Activated CD8-positive, alpha-beta memory T cell treated with anti-CD3 and anti-CD28 coated beads, Interleukin-2, amount 50 U/mL, for 1 hour (primary cell): ENCODE measurements around the gene MYL3.
A peak's percentile ranks its signal among the peaks of the same experiment; 100 is the strongest.

ENCODE experiments used
- DNase-seq: peaks from one replicate; pipeline ENCODE4 v3.0.0-alpha.2; 2020; ENCODE audit errors: extremely low read depth

Gene MYL3

DNA sequence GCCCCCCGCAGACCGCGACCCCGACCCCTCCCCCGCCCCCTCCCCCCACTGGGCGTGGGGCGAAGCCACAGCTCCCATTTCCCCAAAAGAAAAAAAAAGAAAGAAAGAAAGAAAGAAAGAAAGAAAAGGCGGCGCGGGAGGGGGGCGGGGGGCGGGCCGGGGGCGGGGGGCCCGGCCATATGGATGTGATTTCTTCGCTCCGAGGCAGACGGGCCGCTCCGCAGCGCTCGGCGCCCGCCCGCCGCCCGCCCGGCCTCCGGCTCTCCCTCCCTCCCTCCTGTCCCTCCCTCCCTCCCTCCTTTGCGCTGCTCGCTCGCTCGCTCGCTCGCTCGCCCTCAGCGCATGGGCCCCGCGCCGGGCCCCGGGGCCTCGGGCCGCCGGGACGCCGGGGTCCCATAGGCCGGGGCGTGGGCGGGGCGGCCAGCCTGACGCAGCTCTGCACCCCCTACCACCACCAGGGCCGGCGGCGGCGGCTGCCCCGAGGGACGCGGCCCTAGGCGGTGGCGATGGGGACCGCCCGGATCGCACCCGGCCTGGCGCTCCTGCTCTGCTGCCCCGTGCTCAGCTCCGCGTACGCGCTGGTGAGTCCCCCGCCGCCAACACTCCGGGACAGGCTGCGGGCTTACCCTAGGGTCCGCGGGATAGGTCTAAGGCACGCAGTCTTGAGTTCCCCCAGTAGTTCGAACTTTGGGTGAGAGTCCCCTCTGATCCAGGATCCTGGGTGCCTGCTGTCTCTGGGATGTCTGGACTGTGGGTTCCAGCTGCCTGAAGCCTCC lies 20.0 kb upstream of the MYL3 start:
- no peak for DNase-seq

DNA sequence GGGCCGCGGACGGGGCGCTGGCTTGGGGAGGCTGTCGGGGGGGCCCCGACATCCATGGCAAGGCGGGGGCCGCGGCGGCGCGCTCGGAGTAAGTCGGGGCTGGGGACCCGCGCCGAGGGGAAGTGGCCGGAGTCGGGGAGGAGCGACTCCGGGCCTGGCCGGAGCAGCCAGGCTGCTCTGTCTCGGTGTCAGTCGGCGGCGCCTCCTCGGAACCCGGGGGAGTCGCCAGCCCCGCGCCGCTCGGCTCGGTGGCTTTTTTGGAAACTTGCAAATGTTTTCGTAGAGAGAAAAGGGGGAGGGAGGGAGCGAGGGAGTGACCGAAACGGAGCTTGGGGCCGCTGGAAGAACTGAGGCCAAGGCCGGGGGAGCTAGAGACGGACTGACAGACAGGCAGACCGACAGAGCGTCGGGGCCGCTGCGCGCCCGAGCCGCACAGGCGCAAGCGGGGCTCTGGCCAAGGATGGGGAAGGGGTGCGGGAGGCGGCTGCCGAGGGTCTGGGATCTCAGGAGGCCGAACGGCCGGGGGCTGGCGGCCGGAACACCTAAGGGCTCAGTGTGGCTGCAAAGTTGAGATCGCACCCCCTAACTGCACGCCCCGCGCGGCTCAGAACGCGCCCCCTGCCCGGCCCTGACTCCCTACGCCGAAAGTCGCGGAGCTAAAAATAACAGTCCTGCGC lies 19.3 kb upstream of the MYL3 start:
- no peak for DNase-seq

DNA sequence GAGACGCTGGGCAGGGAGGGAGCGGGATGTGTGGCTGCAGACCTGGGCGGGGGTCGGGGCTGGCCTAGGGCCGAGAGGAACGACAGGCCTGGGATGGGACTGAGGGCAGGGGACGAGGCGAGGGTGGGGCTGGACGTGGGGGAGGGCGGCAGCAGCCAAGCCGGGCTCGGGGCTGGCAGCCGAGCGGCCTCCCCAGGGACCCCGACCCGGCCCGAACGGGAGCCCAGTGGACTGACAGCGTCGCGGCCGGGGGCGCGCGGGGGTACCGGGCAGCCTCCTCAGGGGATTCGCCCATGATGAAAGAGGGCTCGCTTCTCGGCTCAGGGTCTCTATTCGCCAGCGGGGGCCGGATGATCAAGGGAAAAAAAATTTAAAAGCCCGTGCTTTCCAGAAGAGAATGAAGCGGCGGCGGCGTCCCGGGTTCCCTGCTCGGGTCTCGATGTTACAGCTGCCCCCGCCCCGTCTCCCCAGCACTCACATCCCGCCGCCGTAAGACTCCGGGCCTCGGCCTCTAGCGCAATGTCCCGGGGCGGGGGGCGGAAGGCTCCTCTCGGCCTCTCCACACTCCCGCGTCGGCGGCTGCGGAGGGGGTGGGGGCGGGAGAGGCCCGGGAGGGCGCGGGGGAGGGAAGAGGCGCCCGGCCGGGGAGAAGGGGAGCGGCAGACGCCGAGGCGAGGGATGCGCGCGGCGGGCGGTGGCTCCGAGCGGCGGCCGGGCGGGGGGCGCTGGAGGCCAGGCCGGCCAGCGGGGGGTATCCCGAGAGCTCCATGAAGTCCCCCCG lies 18.5 kb upstream of the MYL3 start:
- DNase-seq = no peak

DNA sequence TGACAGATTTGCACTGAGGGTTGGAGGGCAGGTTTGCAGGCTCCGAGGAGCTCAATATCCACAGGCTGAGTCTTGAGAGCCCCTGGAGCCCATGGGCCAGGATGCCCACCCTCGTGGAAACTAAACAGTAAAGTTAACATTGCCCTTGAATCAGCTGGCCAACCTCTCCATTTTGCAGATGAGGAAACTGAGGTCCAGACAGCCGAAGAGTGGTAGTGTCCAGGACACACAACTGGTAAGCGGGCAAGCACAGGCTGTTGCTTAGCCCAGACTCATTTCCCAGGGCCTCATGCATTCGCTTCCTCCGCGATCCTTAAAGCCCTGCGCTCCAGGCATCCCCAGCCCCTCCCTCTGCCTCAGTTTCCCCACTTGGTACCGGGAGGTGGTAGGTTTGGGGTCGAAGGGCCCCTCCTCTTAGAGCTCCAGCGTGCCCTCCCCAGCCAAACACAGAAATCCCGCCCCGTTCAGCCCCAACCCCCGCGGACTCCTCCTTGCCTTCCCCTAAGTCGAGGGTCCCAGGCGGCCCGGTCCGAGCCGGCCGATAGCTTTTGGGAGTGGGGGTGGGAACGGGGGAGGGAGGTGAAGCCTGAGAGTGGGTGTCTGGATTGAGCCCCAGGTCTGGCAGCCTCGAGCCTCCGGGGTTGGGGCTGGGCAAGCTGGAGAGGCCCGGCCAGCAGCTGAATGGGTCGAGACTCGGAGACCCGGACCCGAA lies 17.8 kb upstream of the MYL3 start:
- no peak for DNase-seq

DNA sequence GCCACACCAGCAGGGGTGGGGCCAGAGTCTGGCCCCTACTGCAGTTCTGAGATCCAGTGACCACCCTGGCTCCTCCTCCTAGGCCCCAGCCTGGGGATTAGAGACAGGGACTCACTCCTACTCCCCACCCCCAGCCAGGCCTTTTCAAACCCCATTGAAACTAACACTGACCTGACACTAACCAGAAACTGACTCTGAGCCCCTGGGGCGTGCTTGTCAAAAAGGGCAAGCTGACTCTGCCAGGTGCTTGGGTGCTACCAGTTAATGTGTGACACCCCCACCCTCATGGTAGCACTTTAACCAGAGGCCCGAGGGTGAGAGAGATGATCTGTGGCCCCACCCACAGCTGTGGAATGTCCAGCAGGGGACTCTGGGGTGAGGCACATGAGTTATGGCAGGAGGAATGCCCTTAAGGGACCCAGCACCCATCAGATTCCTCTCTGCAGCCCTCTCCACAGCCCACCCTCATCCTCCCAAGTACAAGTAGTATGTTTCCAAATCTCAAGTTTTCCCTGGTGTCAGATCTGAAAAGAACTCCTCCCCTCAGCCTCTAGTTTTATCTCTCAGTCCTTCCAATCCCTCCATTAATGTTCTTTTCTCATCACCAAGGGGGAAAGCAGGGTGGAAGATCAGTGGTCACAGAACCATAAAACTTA lies 15.7 kb upstream of the MYL3 start:
- no peak for DNase-seq

DNA sequence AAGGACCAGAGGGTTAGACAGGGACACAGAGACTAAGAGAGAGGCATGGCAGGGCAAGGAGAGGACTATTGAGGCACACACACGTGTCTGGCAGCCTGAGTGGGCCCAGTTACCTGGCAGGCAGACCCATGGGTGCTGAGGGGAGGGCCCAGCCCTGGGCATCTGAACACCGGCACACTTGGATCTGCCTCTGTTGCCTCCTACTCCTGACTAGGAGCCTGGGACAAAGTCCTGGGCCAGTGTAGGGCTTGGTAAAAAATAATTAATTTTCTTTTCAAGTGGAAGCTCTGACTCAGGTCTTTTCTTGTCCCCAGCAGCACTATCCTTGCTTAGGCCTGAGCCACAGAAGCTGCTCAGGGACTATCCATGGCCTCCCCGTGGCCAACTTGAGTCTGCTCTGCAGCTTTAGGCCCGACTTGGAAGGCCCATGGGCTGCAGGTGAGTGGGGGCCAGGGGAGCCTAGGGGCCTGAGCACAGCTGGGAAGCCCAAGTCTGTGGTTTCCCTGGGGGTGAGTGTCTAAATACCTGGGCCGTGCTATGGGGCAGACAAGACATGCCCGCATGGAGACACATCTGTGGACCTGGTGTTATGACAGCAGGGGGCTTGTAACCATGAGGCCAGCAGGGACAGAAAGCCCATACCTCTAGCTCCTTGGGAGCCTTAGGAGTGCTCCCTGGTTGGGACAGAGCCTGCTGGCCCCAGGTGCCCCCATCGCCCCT lies 14.3 kb upstream of the MYL3 start, which contains the start of gene PTH1R:
Gene PTH1R, plus strand, starts transcription at position 316 of the 720 bp plus-strand sequence. CDS start 5,839 bp downstream, outside the sequence.
- no peak for DNase-seq

DNA sequence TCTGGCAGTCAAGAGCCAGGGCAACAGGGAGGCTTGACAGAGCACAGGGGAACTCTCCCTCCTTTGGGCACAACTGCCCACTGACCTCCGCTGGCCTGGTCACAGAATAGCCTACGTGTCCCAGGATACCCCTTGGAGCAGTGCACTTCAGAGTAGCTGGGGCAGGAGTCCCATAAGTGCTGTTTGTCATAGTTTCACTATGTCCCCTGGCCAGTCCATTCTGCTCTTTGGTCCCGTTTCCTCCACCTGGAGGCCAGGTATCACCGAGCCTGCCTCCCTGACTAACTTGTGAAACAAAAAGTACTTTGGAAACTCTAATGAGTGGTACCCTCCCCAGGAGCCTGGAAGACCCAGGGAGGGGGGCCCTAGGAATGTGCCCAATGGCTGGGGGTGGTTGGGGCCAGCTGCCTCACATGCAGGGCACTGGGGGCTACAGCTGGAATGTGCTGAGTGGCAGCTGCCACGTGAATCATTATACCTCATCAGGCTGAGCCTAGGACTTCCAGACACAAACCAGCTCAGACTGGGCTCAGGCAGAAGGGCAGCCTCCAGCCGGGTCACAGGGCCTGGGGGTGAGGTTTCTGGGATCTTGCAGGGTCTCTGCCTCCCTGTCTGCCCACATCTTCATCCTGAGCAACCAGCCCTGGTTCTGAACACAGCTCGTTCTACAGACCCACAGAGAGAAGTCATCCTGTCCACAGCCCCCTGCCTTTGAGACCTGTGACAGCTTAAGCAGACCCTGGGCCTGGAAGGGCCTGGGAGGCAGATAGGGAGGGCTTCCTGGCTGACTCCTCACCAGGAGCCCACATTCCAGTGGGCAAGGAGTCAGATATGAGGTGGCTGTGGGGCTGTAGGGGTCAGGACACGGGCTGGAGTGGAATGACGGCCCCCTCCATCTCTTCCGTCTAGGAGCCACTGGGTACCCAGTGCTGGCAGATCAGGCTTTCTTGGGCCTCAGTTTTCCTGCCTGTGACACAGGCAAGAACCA lies 13.4 kb upstream of the MYL3 start:
- no peak for DNase-seq

DNA sequence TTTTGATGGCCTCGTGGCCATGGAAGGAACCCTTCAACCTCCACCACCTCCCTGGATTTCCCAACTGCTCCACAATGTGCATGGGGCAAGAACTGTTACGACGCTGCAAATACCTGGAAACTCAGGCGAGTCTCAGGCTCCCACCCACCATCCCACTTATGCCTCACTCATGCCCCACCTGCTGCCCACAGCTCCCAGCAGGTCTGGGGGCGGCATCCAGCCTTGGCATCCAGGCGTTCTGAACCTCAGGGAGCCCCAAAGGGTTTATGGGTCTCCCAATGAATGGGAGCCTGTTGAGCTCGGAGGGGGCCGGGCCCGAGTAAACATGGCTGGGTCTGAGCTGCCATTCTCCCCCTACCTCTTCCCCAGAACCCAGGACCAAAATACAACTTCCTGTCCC lies 12.3 kb upstream of the MYL3 start:
- DNase-seq = no peak

DNA sequence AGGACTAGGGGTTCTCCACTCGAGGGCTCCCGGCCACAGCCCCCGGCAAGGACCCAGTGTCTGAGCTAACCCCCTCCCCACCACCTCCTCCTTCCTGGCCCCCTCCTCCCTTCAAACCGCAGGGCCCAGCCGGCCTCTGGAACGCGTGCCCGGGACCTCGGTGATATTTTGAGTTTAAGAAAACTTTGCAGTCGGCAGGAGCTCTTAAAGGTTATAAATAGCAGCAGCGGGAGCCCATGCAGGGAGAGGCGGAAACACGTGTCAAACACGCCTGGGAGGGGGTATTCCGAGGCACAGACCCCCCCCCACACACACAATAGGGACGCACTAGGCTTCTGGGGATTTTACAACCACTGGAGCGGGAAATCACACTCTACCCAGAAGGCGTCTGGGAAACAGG lies 11.2 kb upstream of the MYL3 start:
- DNase-seq = no peak

DNA sequence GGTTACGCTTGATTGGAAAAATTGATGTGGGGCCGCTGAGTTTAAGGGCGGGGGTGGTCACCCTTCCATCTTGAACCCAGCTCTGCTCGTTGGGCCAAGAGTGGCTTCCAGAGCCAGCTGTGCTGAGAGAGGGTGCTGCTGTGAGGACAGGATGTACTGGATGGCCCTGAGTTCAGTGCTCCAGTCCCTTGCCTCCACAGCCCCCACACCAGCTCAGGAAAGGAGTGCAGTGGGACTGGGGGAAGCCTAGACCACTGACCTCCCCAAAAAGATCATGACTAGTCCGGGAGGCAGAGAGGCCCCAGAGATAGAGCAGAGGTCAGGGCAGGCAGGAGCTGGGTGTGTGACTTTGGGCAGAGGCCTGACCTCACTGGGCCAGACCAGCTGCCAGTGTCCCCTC lies 10.3 kb upstream of the MYL3 start:
- no peak for DNase-seq

DNA sequence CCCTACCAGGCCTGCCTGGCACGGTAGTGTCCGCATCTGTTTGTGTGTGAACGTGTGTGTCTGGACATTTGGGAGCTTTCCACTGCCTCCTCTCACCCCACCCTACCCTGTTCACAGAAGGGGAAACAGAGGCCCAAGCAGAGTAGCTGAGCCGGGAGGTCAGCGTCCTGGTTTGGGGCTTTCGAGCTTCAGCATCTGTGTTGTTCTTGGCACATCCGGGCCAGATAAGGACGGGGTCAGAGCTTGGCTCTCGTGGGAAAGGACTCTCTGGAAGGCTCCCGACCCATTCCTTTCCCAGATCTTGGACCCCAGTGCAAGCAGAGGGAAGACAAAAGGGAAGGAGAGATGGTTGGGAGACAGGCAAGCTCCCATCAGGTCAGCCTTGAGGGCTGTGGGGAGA lies 8.0 kb upstream of the MYL3 start:
- DNase-seq = no peak

DNA sequence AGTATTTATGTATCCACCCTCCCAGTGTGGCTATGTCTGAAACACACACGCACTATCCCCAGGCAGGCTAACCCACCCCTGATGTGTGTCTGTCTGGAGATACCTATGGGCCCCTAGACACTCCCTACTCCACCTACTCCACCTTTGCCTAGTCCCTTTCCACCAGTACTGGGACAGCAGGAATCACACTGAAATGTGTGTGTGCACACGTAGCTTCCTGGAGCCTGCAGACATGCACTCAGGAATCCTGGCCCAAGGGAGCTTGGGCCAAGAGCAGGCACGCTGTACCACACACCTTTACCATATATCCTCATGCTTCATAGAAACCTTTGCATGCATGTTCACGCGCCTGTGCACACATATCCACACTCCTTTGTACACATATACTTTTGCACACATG lies 7.4 kb upstream of the MYL3 start:
- DNase-seq = no peak

DNA sequence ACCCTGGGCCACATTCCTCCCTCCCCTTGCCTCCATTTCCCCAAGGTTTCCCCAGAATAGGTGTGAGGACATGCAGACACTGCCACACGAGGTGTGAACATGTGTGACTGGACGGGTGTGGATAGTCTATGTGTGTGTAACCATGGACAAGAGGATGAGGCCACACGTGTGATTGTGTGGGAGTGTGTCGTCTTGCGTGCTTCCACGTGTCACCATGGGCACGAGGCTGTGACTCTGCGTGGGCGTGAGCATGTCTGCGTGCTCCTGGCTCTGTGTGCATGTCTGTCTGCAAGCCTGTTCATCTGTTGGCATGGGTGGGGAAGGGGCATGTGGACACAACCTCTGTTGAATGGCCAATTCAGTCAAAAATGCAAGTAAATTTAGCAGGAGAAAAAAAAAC lies 6.2 kb upstream of the MYL3 start:
- DNase-seq = no peak

DNA sequence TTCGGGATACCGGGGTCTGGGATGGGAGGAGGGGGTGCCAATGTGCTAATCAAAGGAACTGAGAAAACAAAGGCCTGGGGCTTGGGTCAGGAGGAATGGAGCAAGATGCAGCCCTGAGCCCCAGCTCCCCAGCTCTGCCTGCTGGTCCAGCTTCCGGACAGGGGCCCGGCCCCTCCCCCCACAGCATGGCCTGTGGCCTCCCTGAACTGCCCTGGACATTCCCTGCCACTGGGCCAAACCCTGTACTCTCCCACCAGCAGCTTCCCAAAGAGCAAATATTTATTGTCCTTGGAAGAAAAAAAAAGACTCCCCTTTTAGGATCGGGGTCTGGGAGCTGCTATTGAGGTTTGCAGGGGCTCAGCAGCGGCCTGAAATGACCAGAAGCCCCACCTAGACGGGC lies 5.7 kb upstream of the MYL3 start:
- no peak for DNase-seq

DNA sequence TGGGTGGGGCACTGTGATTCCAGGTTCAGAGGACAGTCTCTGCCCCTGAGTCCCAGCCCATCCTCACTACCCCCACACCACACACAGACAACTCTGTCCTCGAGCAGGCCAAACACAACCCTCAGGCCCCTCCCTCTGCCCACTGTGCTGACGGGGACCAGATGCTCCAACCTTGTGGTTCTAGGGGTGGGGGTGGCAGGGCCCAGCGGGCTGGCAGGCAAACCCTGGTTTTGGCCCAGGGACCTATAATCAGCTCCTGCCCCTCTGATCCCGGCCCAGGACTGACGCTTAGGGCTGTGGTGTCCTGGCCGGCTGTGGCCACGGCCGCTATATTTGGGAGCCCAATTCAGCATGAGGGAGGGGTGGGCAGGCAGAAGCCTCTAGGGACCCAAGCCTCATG lies 5.0 kb upstream of the MYL3 start:
- DNase-seq = no peak

DNA sequence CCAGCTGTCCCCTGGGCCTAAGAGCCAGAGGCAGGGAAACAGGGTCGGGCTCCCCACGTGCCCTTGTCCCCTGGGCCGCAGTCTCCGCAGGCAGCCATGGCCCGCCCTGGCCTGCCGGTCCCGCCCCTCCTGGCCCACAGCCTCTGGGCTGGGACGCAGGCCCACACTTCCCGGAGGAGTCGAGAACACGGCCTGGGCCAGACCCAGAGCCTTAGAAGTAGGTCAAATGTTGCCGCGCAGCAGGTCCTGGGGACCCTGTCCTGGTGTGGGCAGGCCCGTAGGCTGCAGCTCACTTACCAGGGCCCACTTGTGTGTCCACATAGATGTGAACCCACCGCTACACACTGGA lies 4.3 kb upstream of the MYL3 start:
- DNase-seq = no peak

DNA sequence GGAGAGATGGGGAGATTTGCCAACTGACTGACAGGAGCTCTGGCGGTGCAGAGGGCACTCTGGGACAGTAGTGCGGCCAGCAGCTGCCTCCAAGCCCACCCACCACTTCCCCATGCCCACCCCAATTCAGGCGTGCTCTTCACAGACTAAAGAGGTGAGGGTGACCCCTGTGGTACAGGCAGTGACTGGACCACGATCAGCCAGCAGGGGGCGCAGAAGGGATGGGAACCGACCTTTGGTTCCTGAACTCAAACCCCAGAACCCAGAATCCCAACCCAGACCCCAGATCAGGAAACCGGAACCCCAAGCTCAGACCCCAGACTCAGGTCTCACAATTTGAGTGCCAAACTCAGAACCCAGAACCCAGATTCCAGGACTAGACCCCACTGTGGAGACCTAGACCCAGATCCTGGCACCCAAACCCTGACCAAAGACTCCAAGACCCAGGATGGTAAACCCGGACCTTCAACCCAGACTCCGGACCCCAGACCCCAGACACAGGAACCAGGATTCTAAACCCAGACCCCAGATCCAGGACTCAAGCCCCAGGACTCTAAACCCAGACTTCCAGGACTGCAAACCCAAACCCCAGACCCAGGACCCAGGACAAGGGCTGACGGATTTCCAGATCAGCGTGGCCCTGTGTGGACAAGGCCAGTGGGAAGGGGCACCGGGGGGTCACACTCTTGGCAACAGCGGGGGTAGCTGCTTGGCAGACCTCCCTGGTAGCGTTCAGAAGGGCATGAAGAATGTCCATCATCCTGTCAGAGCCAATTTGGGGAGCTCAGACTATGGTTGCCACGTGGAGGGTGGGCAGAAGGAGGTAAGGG lies 3.7 kb upstream of the MYL3 start:
- DNase-seq = peak; percentile 68

DNA sequence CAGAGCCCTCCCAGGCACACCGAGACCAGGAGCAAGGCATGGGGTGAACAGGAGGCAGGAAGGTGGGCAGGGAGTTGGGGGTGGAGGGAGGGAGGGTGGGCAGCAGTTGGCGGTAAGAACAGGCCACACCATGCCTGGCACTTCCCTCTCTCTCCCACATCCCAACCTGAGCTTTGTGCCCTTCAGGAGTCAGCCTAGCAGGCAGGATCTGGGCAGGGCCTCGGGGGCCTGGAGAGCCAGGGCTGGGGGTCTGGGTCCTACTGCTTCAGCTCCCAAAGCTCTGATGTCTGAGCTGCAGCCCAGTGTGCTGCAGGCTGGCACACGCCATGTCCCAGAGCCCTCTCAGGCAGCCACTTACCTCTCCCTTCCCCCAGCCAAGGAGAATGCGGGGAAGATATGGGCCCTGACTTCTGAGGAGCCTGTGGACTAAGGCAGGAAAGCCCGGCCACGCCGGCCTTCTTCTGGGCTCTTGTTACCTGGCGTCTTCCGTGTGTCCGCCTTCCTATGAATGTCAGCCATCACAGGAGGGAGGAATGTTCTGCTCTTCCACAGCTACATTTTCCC lies 2.9 kb upstream of the MYL3 start:
- DNase-seq = no peak

DNA sequence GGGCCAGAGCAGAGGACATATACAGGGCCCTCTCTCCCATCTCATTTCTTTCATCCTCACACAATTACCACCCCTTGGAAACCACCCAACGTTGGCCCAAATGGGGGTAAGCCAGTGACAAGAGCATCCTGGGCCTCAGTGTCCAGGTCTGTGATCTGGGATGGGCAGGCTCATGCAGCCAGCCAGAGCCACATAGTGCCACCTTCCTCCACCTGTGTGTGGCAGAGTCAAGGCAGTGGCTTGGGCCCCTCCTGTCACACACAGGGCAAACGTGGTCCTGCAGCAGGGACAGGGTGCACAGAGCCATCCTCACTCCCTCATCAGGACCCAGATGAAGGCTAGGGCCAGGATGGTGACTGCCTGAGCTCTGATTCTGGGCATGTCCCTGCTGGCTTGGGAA lies 2.3 kb upstream of the MYL3 start:
- no peak for DNase-seq
